Panc1 (cell line): ENCODE measurements around the gene DNAJC4. TPM values are rescaled to one million over a fixed set of nuclear protein-coding genes. Genes with fewer than 3 reads are reported as not detected.

ENCODE experiments used
- ATAC-seq: fragments of 200-7000 bp; cut with Tn5 transposase; 2 replicates; pipeline ENCODE4 v1.9.1; 2020; ENCODE audit warnings: mild to moderate bottlenecking, moderate library complexity
- BruUV-seq: library from RNA; stranded (reverse); fragments of 400-500 nt; replicated peaks from 2 replicates; lab custom pipeline; 2021; lab: Mats Ljungman, UMichigan
- CTCF ChIA-PET: fragments of 300-600 bp; sonication (Branson Sonifier 250); formaldehyde crosslinking; loops from one replicate; lab custom pipeline; 2022; ENCODE audit warnings: antibody characterized with exemption; lab: Charles Lee
- POLR2A ChIA-PET: fragments of 300-600 bp; sonication (Branson Sonifier 250); formaldehyde crosslinking; loops from one replicate; lab custom pipeline; 2022; ENCODE audit warnings: antibody characterized with exemption; lab: Charles Lee
- DNase-seq: peaks from one replicate; pipeline ENCODE4 v3.0.0-alpha.2; 2010; ENCODE audit warnings: low read depth, low spot score
- H3K27ac ChIP-seq: 2 replicates; pipeline ENCODE4 v1.5.1; 2011; ENCODE audit warnings: mild to moderate bottlenecking, low read length, inconsistent platforms
- H3K27me3 ChIP-seq: fragments of 200-500 bp; sonication (Bioruptor generic); 2 replicates; pipeline ENCODE4 v1.6.0; 2014; ENCODE audit warnings: low read length, inconsistent platforms; ENCODE audit not compliant: control insufficient read depth, insufficient read depth
- H3K36me3 ChIP-seq: fragments of 200-500 bp; sonication (Bioruptor generic); 2 replicates; pipeline ENCODE4 v1.5.1; 2014; ENCODE audit warnings: inconsistent platforms, mild to moderate bottlenecking, low read length, moderate library complexity; ENCODE audit not compliant: control insufficient read depth, insufficient read depth
- H3K4me1 ChIP-seq: 2 replicates; pipeline ENCODE4 v1.5.1; 2011; ENCODE audit warnings: inconsistent platforms, mild to moderate bottlenecking, low read length, moderate library complexity; ENCODE audit not compliant: control insufficient read depth, insufficient read depth
- H3K4me3 ChIP-seq, 2 experiments: 2 replicates each; pipeline ENCODE4 v1.5.1; 2011 to 2012; ENCODE audit warnings: low read depth in 2 of 2, low read length in 2 of 2, mild to moderate bottlenecking in 2 of 2, inconsistent platforms in 1 of 2, moderate library complexity in 1 of 2
- H3K9me3 ChIP-seq: fragments of 200-500 bp; sonication (Bioruptor generic); 2 replicates; pipeline ENCODE4 v1.5.1; 2014; ENCODE audit warnings: low read depth, mild to moderate bottlenecking, inconsistent platforms, low read length, moderate library complexity; ENCODE audit not compliant: control insufficient read depth, insufficient read depth
- CTCF ChIP-seq: fragments of 450-650 bp; IDR thresholded peaks from 2 replicates; pipeline ENCODE4 v1.5.1; 2017; ENCODE audit warnings: mild to moderate bottlenecking
- POLR2AphosphoS5 ChIP-seq: IDR thresholded peaks from 2 replicates; pipeline ENCODE4 v1.6.1; 2012; ENCODE audit warnings: mild to moderate bottlenecking, low read depth, low read length, moderate library complexity
- REST ChIP-seq, 2 experiments: IDR thresholded peaks; 2 replicates each; pipeline ENCODE4 v1.6.1; 2011 to 2012; ENCODE audit warnings: low read depth in 2 of 2, control low read depth in 1 of 2, low read length in 1 of 2, mild to moderate bottlenecking in 1 of 2, moderate library complexity in 1 of 2; ENCODE audit not compliant: insufficient read depth in 1 of 2
- SIN3A ChIP-seq: IDR thresholded peaks from 2 replicates; pipeline ENCODE4 v1.6.1; 2012; ENCODE audit warnings: low read depth, mild to moderate bottlenecking, low read length, moderate library complexity, borderline replicate concordance; ENCODE audit not compliant: insufficient read depth
- TCF7L2 ChIP-seq: IDR thresholded peaks from 2 replicates; pipeline ENCODE4 v1.6.1; 2011; ENCODE audit warnings: mild to moderate bottlenecking, low read depth, low read length, inconsistent platforms
- in situ Hi-C: cut with HindIII; loops from 2 replicates; pipeline ENCODE4 v1.10.0; 2016; ENCODE audit warnings: low sequenced_read_pairs, low pct_unique_long_range_greater_than_20kb
- intact Hi-C: fragments of 100-400 bp; cut with micrococcal nuclease; formaldehyde crosslinking; loops from one replicate; pipeline ENCODE4 v1.10.0; 2022; ENCODE audit not compliant: unreplicated experiment
- total RNA-seq: library from RNA; stranded (reverse); gene quantifications from one replicate; pipeline ENCODE4 v1.2.1, GENCODE V29; 2021; ENCODE audit not compliant: unreplicated experiment

DNAJC4 gene
- total RNA-seq, 1 experiment from 2014 or later: 41.0 TPM

GRCh38 chr11:64260147-64260708 lies 29.9 kb downstream of the DNAJC4 start:
- no peak overlapping the region for H3K27ac ChIP-seq
- no peak for TF ChIP-seq CTCF
- no peak for TF ChIP-seq POLR2AphosphoS5
- TF ChIP-seq SIN3A: no peak
- TF ChIP-seq REST (IDR thresholded peaks at IDR 0.05; ENCODE audit: insufficient read depth in 1 of 2, low read depth in 2 of 2, low read length in 1 of 2): no peak
- no peak for TF ChIP-seq TCF7L2
- H3K27me3 ChIP-seq: no peaks in the 10 kb centered on the region
- no peak overlapping the region for H3K4me3 ChIP-seq
- H3K4me1 ChIP-seq: peaks cover 3% of the 10 kb centered on the region; the same call in 1 of the 2 replicates
- no peaks in the 10 kb centered on the region for H3K9me3 ChIP-seq
- DNase-seq: no peak
- no TSS peak for BruUV-seq
- ATAC-seq: no peak
- no peaks in the 10 kb centered on the region; the same call in 1 of the 2 replicates for H3K36me3 ChIP-seq
- intact Hi-C loops: no loop called here
- in situ Hi-C loops: no loop called here
- CTCF ChIA-PET: no interaction called here
- POLR2A ChIA-PET: no interaction called here

- H3K27ac ChIP-seq: no peak overlapping the region
- TF ChIP-seq POLR2AphosphoS5 (no peak), CTCF (no peak), TCF7L2 (no peak), SIN3A (no peak), REST (IDR thresholded peaks at IDR 0.05; ENCODE audit: insufficient read depth in 1 of 2, low read depth in 2 of 2, low read length in 1 of 2) (no peak)
- intact Hi-C loops: no loop called here
- BruUV-seq: no TSS peak
- peaks cover 3% of the 10 kb centered on the region; the same call in 1 of the 2 replicates for H3K4me1 ChIP-seq
- H3K27me3 ChIP-seq: no peaks in the 10 kb centered on the region
- CTCF ChIA-PET: no interaction called here
- in situ Hi-C loops: no loop called here
- no peak overlapping the region for H3K4me3 ChIP-seq
- no peak for DNase-seq
- H3K36me3 ChIP-seq: no peaks in the 10 kb centered on the region
- no peak for ATAC-seq
- POLR2A ChIA-PET: no interaction called here
- no peaks in the 10 kb centered on the region for H3K9me3 ChIP-seq
These were observed 31.3 kb downstream of the DNAJC4 start for GRCh38 chr11:64261556-64262080.
